PFSK-1 (cell line): ENCODE results near the gene NPM1. TPM values are rescaled to one million over a fixed set of nuclear protein-coding genes. Genes with fewer than 3 reads are reported as not detected.

Source experiments
- FOXP2 ChIP-seq: optimal IDR thresholded peaks from 2 replicates; pipeline ENCODE3; 2011; ENCODE audit warnings: borderline replicate concordance, control low read depth, inconsistent platforms; ENCODE audit not compliant: insufficient read depth; ENCODE audit errors: extremely low read length, extremely low read depth
- POLR2AphosphoS5 ChIP-seq: IDR thresholded peaks from 2 replicates; pipeline ENCODE4 v1.6.1; 2012; ENCODE audit warnings: low read depth, mild to moderate bottlenecking, control low read depth, low read length, moderate library complexity
- SIN3A ChIP-seq: IDR thresholded peaks from 2 replicates; pipeline ENCODE4 v1.6.1; 2012; ENCODE audit warnings: mild to moderate bottlenecking, low read length, moderate library complexity, borderline replicate concordance; ENCODE audit not compliant: insufficient read depth
- TAF1 ChIP-seq: IDR thresholded peaks from 2 replicates; pipeline ENCODE4 v1.6.1; 2012; ENCODE audit warnings: low read length, control low read depth, borderline replicate concordance; ENCODE audit not compliant: insufficient read depth
- polyA plus RNA-seq: library from polyadenylated mRNA; unstranded; fragments of >200 nt; gene quantifications from one replicate; pipeline ENCODE4 v1.2.1, GENCODE V29; 2012; ENCODE audit warnings: low read depth, missing spikeins; ENCODE audit not compliant: insufficient read length
- TF ChIP-seq, protein P1 (sequence below), 2 experiments: IDR thresholded peaks; 2 replicates each; pipeline versions ENCODE4 v1.6.1 to v1.8.0; 2011 to 2012; ENCODE audit warnings: low read depth in 2 of 2, low read length in 2 of 2, control low read depth in 1 of 2, inconsistent platforms in 1 of 2, mild to moderate bottlenecking in 1 of 2, moderate library complexity in 1 of 2; ENCODE audit not compliant: insufficient read depth in 1 of 2

NPM1 gene, protein sequence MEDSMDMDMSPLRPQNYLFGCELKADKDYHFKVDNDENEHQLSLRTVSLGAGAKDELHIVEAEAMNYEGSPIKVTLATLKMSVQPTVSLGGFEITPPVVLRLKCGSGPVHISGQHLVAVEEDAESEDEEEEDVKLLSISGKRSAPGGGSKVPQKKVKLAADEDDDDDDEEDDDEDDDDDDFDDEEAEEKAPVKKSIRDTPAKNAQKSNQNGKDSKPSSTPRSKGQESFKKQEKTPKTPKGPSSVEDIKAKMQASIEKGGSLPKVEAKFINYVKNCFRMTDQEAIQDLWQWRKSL
- 2,338 TPM for polyA plus RNA-seq

DNA sequence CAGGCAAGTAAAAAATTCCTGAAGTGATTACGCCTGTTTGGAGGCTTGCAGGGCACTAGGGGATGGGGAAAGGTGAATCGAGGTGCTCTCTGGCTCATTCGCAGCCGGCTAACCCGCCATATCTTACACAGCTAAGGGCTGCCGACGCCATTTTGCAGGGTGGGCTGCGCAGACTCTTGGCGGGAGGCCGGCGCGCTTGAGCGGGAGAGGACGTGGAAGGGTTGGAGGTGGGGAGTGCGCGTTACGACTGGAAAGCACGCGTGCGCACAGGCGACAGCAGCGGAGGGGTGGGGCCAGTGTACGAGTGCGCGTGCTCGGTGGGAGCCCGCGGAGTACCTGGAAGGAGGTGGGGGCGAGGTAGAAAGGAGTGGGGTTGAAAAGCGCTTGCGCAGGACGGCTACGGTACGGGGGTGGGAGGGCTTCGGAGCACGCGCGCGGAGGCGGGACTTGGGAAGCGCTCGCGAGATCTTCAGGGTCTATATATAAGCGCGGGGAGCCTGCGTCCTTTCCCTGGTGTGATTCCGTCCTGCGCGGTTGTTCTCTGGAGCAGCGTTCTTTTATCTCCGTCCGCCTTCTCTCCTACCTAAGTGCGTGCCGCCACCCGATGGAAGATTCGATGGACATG lies at the start of gene NPM1:
NPM1 (plus strand) TSS at position 505 of the 625 bp plus-strand sequence; CDS start at position 605, 100 bp downstream.
- peak; percentile 94 for TF ChIP-seq TAF1
- TF ChIP-seq FOXP2 = peak; percentile 79
- TF ChIP-seq SIN3A = 0 out of 2 replicates have a peak, but pooled peaks have one; percentile 19
- TF ChIP-seq POLR2AphosphoS5 = peak; percentile 97
- TF ChIP-seq, protein P1, sequence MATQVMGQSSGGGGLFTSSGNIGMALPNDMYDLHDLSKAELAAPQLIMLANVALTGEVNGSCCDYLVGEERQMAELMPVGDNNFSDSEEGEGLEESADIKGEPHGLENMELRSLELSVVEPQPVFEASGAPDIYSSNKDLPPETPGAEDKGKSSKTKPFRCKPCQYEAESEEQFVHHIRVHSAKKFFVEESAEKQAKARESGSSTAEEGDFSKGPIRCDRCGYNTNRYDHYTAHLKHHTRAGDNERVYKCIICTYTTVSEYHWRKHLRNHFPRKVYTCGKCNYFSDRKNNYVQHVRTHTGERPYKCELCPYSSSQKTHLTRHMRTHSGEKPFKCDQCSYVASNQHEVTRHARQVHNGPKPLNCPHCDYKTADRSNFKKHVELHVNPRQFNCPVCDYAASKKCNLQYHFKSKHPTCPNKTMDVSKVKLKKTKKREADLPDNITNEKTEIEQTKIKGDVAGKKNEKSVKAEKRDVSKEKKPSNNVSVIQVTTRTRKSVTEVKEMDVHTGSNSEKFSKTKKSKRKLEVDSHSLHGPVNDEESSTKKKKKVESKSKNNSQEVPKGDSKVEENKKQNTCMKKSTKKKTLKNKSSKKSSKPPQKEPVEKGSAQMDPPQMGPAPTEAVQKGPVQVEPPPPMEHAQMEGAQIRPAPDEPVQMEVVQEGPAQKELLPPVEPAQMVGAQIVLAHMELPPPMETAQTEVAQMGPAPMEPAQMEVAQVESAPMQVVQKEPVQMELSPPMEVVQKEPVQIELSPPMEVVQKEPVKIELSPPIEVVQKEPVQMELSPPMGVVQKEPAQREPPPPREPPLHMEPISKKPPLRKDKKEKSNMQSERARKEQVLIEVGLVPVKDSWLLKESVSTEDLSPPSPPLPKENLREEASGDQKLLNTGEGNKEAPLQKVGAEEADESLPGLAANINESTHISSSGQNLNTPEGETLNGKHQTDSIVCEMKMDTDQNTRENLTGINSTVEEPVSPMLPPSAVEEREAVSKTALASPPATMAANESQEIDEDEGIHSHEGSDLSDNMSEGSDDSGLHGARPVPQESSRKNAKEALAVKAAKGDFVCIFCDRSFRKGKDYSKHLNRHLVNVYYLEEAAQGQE (IDR thresholded peaks at IDR 0.05; ENCODE audit: insufficient read depth in 1 of 2, low read depth in 2 of 2, low read length in 2 of 2) = peak in 1 of 2 experiments; percentile 56; a peak in 1 of 4 replicates

DNA sequence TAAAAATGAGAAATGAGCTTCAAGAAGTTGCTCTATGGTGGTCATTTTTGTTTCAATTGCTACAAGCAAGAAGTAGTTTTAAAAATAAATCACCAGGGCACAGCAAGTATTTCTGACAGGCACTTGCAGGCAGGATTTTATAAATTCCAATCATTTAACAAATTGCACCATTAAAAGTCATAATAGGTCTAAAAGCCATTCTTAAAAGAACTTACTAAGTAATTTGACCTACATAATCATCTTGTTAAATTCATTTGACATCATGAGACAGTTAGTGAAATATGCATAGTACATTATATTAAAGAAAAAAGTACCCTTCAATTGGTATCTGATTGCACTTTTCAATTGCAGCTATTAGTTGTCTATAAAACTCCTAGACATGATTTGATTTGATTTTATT lies 47.6 kb upstream of the NPM1 start:
- no peak for TF ChIP-seq FOXP2
- TF ChIP-seq, protein P1 (IDR thresholded peaks at IDR 0.05; ENCODE audit: insufficient read depth in 1 of 2, low read depth in 2 of 2, low read length in 2 of 2) = no peak
- TF ChIP-seq TAF1 = no peak
- no peak for TF ChIP-seq SIN3A
- TF ChIP-seq POLR2AphosphoS5 = no peak

DNA sequence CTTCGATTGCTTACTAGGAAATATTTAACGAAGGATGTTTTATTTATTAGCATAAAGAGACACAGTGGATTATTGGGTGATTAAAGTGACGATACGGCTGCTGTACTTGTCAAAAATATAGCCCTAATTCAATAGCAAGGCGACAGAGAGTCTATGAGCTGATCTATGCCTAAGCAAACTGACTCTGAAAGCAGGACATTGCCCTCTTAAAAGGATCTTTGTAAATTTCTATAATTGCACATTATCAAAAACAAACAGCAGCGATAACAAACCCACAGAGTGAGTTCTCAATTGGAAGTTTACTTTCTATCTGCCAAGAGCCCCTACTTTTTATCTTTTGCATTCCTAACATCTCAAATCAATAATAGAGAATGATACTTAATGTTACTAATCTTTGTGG lies 47.2 kb upstream of the NPM1 start:
- TF ChIP-seq FOXP2 (no peak), SIN3A (no peak), POLR2AphosphoS5 (no peak), TAF1 (no peak)
- TF ChIP-seq, protein P1 (IDR thresholded peaks at IDR 0.05; ENCODE audit: insufficient read depth in 1 of 2, low read depth in 2 of 2, low read length in 2 of 2) = no peak

DNA sequence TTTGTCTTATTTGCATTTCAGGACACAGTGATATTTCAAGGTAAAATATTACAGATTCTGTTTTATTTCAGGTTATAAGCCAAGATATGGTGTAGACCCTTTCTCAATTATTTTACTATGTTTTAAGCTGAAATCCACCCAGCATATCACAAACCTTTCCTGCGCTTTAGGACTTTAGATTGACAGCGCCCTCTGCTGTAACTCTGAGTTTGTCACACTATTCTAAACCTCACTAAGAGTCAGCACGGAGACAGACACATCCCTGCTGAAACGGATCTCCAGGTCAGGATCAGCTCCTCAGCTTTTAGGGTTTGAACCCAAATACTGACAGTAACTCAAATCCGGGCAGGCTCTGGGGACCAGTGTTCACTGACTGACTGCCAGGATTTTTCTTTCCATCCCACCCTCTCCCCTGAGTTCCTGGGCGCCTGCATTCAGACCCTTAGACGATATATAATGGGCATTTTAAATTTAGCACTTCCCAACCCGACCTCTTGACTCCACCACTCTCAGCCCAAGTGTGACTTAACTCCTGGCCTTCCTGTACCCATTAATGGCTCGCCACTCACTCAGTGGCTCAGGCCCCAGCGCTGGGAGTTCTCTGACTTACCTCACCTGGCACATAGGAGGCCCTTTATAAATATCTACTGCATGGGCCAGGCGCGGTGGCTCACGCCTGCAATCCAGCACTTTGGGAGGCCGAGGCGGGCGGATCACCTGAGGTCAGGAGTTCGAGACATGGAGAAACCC lies 45.1 kb upstream of the NPM1 start:
- TF ChIP-seq, protein P1 (IDR thresholded peaks at IDR 0.05; ENCODE audit: insufficient read depth in 1 of 2, low read depth in 2 of 2, low read length in 2 of 2) = no peak
- no peak for TF ChIP-seq FOXP2
